Lower lobe of right lung (tissue), 2 donors: ENCODE results near the gene SLC6A3. TPM values are rescaled to one million over a fixed set of nuclear protein-coding genes. Genes with fewer than 3 reads are reported as not detected.

Experiments
- ATAC-seq, 2 donors: fragments of 200-7000 bp; cut with Tn5 transposase; one replicate each; pipeline ENCODE4 v1.9.1; 2020 to 2022; ENCODE audit warnings: mild to moderate bottlenecking in 2 of 2, moderate library complexity in 2 of 2
- DNase-seq: peaks from one replicate; pipeline ENCODE4 v3.0.0-alpha.2; 2020
- H3K27ac ChIP-seq: fragments of 200-600 bp; one replicate; pipeline ENCODE4 v1.8.0; 2022
- H3K27me3 ChIP-seq: fragments of 200-600 bp; one replicate; pipeline ENCODE4 v1.8.0; 2022; ENCODE audit warnings: low read depth
- H3K36me3 ChIP-seq: fragments of 200-600 bp; one replicate; pipeline ENCODE4 v1.8.0; 2022; ENCODE audit warnings: mild to moderate bottlenecking
- H3K4me1 ChIP-seq: fragments of 200-600 bp; one replicate; pipeline ENCODE4 v1.8.0; 2022
- H3K4me3 ChIP-seq: fragments of 200-600 bp; one replicate; pipeline ENCODE4 v1.8.0; 2022; ENCODE audit warnings: mild to moderate bottlenecking
- H3K9me3 ChIP-seq: fragments of 200-600 bp; one replicate; pipeline ENCODE4 v1.8.0; 2022
- intact Hi-C: fragments of 100-400 bp; cut with DNase I; formaldehyde crosslinking; loops from one replicate; pipeline ENCODE4 v1.11.0; 2022
- long read RNA-seq: library from polyadenylated mRNA; unstranded; transcript quantifications from one replicate; pipeline ENCODE4 v2.0.0, GENCODE V29; 2021
- total RNA-seq: library from RNA; stranded (reverse); fragmentation: NEBNext Ultra II Directional; extraction: Animal tissue kit (Norgen Biotek cat#: 25700); gene quantifications from one replicate; pipeline ENCODE4 v1.2.1, GENCODE V29; 2021
- TF ChIP-seq, protein P1 (sequence below): fragments of 200-600 bp; IDR thresholded peaks from one replicate; pipeline ENCODE4 v1.8.0; 2022; ENCODE audit warnings: antibody characterized with exemption, mild to moderate bottlenecking
- donor health status: DM: no; HTN: yes; CAD: no; lungs with severe emphysema.

The SLC6A3 gene
- 0.12 TPM for total RNA-seq
- long read RNA-seq: 0 reads

GRCh38 chr5:1445313-1445688, at the start of gene SLC6A3:
TSS of gene SLC6A3 (minus strand) at chr5:1445440. CDS start at chr5:1443197, 2,243 bp downstream.
- H3K4me1 ChIP-seq: peaks cover 15% of the 10 kb centered on the region
- no peaks in the 10 kb centered on the region for H3K9me3 ChIP-seq
- TF ChIP-seq, protein P1, sequence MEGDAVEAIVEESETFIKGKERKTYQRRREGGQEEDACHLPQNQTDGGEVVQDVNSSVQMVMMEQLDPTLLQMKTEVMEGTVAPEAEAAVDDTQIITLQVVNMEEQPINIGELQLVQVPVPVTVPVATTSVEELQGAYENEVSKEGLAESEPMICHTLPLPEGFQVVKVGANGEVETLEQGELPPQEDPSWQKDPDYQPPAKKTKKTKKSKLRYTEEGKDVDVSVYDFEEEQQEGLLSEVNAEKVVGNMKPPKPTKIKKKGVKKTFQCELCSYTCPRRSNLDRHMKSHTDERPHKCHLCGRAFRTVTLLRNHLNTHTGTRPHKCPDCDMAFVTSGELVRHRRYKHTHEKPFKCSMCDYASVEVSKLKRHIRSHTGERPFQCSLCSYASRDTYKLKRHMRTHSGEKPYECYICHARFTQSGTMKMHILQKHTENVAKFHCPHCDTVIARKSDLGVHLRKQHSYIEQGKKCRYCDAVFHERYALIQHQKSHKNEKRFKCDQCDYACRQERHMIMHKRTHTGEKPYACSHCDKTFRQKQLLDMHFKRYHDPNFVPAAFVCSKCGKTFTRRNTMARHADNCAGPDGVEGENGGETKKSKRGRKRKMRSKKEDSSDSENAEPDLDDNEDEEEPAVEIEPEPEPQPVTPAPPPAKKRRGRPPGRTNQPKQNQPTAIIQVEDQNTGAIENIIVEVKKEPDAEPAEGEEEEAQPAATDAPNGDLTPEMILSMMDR: no peak
- H3K36me3 ChIP-seq: no peaks in the 10 kb centered on the region
- no peak within 1 kb of the TSS for H3K27ac ChIP-seq
- no peak for DNase-seq
- intact Hi-C loops: no loop called here
- peak; percentile 22 to 67 for ATAC-seq
- peaks cover 64% of the 10 kb centered on the region for H3K27me3 ChIP-seq
- peak within 1 kb of the TSS; percentile 27 for H3K4me3 ChIP-seq

GRCh38 chr5:1493941-1494340, 48.7 kb upstream of the SLC6A3 start:
- no peak for DNase-seq
- Histone ChIP-seq H3K9me3 (no peaks in the 10 kb centered on the region), H3K36me3 (peaks cover 81% of the 10 kb centered on the region), H3K27ac (no peak overlapping the region), H3K27me3 (no peaks in the 10 kb centered on the region), H3K4me3 (no peak overlapping the region), H3K4me1 (peaks cover 17% of the 10 kb centered on the region)
- TF ChIP-seq, protein P1: no peak
- intact Hi-C loops: no loop called here
- no peak for ATAC-seq

GRCh38 chr5:1493413-1493812, 48.2 kb upstream of the SLC6A3 start:
- Histone ChIP-seq H3K9me3 (no peaks in the 10 kb centered on the region), H3K4me3 (no peak overlapping the region), H3K27ac (no peak overlapping the region), H3K4me1 (peaks cover 17% of the 10 kb centered on the region), H3K27me3 (no peaks in the 10 kb centered on the region), H3K36me3 (peaks cover 83% of the 10 kb centered on the region)
- no peak for ATAC-seq
- no peak for DNase-seq
- TF ChIP-seq, protein P1: no peak
- intact Hi-C loops: no loop called here

GRCh38 chr5:1492757-1493156, 47.5 kb upstream of the SLC6A3 start:
- TF ChIP-seq, protein P1: no peak
- intact Hi-C loops: no loop called here
- Histone ChIP-seq H3K27me3 (no peaks in the 10 kb centered on the region), H3K36me3 (peaks cover 85% of the 10 kb centered on the region), H3K27ac (no peak overlapping the region), H3K4me3 (no peak overlapping the region), H3K4me1 (peaks cover 17% of the 10 kb centered on the region), H3K9me3 (no peaks in the 10 kb centered on the region)
- ATAC-seq (no peak), DNase-seq (no peak)

GRCh38 chr5:1490376-1490775, 45.1 kb upstream of the SLC6A3 start:
- ATAC-seq (no peak), DNase-seq (no peak)
- Histone ChIP-seq H3K9me3 (no peaks in the 10 kb centered on the region), H3K4me3 (no peak overlapping the region), H3K36me3 (peaks cover 98% of the 10 kb centered on the region), H3K27me3 (no peaks in the 10 kb centered on the region), H3K27ac (no peak overlapping the region), H3K4me1 (no peaks in the 10 kb centered on the region)
- intact Hi-C loops: no loop called here
- TF ChIP-seq, protein P1: no peak

- H3K4me3 ChIP-seq: no peak overlapping the region
- no peak overlapping the region for H3K27ac ChIP-seq
- H3K36me3 ChIP-seq: peaks cover 100% of the 10 kb centered on the region
- no peaks in the 10 kb centered on the region for H3K9me3 ChIP-seq
- intact Hi-C loops: no loop called here
- TF ChIP-seq, protein P1: no peak
- no peaks in the 10 kb centered on the region for H3K27me3 ChIP-seq
- DNase-seq (no peak), ATAC-seq (no peak)
- no peaks in the 10 kb centered on the region for H3K4me1 ChIP-seq
Observed at GRCh38 chr5:1489754-1490153, 44.5 kb upstream of the SLC6A3 start.
